H9 (cell line): ENCODE measurements around the gene KCTD17. TPM values are rescaled to one million over a fixed set of nuclear protein-coding genes. Genes with fewer than 3 reads are reported as not detected.

Experiments
- DNase-seq: peaks from one replicate; pipeline ENCODE4 v3.0.0-alpha.2; 2017
- H2AFZ ChIP-seq: one replicate; pipeline ENCODE4 v1.6.1; 2013; ENCODE audit warnings: mild to moderate bottlenecking, low read length, control low read depth, moderate library complexity
- H2AK5ac ChIP-seq: 2 replicates; pipeline ENCODE4 v1.6.1; 2013; ENCODE audit warnings: low read length, control low read depth, mixed read lengths; ENCODE audit not compliant: insufficient read length
- H2BK120ac ChIP-seq: one replicate; pipeline ENCODE4 v1.6.1; 2013; ENCODE audit warnings: low read depth, mild to moderate bottlenecking, low read length, control low read depth, inconsistent platforms; ENCODE audit not compliant: poor library complexity, severe bottlenecking
- H2BK12ac ChIP-seq: 2 replicates; pipeline ENCODE4 v1.6.1; 2013; ENCODE audit warnings: low read length, control low read depth, mixed read lengths, low read depth; ENCODE audit not compliant: insufficient read length
- H2BK15ac ChIP-seq: 2 replicates; pipeline ENCODE4 v1.6.1; 2013; ENCODE audit warnings: low read depth, low read length, control low read depth
- H2BK20ac ChIP-seq: one replicate; pipeline ENCODE4 v1.6.1; 2013; ENCODE audit warnings: low read depth, mild to moderate bottlenecking, low read length, control low read depth, inconsistent platforms; ENCODE audit not compliant: poor library complexity, severe bottlenecking
- H2BK5ac ChIP-seq: 2 replicates; pipeline ENCODE4 v1.6.1; 2013; ENCODE audit warnings: low read length, control low read depth, mixed read lengths; ENCODE audit not compliant: insufficient read length
- H3K14ac ChIP-seq: 2 replicates; pipeline ENCODE4 v1.6.1; 2013; ENCODE audit warnings: low read length, control low read depth; ENCODE audit not compliant: insufficient read depth
- H3K18ac ChIP-seq: 2 replicates; pipeline ENCODE4 v1.6.1; 2013; ENCODE audit warnings: low read depth, mild to moderate bottlenecking, mixed read lengths, low read length, control low read depth; ENCODE audit not compliant: insufficient read length
- H3K23ac ChIP-seq: 2 replicates; pipeline ENCODE4 v1.6.1; 2013; ENCODE audit warnings: low read length, control low read depth, mixed read lengths, low read depth; ENCODE audit not compliant: insufficient read length
- H3K23me2 ChIP-seq: 2 replicates; pipeline ENCODE4 v1.6.1; 2013; ENCODE audit warnings: low read depth, mild to moderate bottlenecking, mixed read lengths, low read length, control low read depth; ENCODE audit not compliant: insufficient read length, poor library complexity, severe bottlenecking
- H3K27ac ChIP-seq: 2 replicates; pipeline ENCODE4 v1.5.1; 2013; ENCODE audit warnings: low read length, control low read depth, mixed read lengths, low read depth; ENCODE audit not compliant: insufficient read length
- H3K27me3 ChIP-seq: 2 replicates; pipeline ENCODE4 v1.6.1; 2013; ENCODE audit warnings: low read length, control low read depth, inconsistent platforms; ENCODE audit not compliant: insufficient read depth
- H3K4ac ChIP-seq: 2 replicates; pipeline ENCODE4 v1.6.1; 2013; ENCODE audit warnings: low read depth, mild to moderate bottlenecking, control low read depth, inconsistent platforms, low read length, moderate library complexity
- H3K4me1 ChIP-seq: 2 replicates; pipeline ENCODE4 v1.6.1; 2013; ENCODE audit warnings: low read length, control low read depth, inconsistent platforms; ENCODE audit not compliant: insufficient read depth
- H3K4me2 ChIP-seq: 2 replicates; pipeline ENCODE4 v1.6.1; 2013; ENCODE audit warnings: low read length, control low read depth, mixed read lengths; ENCODE audit not compliant: insufficient read length, insufficient read depth
- H3K56ac ChIP-seq: 2 replicates; pipeline ENCODE4 v1.6.1; 2013; ENCODE audit warnings: low read depth, mild to moderate bottlenecking, mixed read lengths, low read length, control low read depth; ENCODE audit not compliant: insufficient read length
- H3K79me1 ChIP-seq: 2 replicates; pipeline ENCODE4 v1.6.1; 2013; ENCODE audit warnings: low read depth, mild to moderate bottlenecking, moderate library complexity, low read length, control low read depth, inconsistent platforms; ENCODE audit not compliant: insufficient read depth, poor library complexity, severe bottlenecking
- H3K79me2 ChIP-seq: 2 replicates; pipeline ENCODE4 v1.6.1; 2013; ENCODE audit warnings: low read length, control low read depth, inconsistent platforms; ENCODE audit not compliant: insufficient read depth
- H3K9ac ChIP-seq: 2 replicates; pipeline ENCODE4 v1.6.1; 2013; ENCODE audit warnings: low read length, control low read depth, mixed read lengths; ENCODE audit not compliant: insufficient read length; ENCODE audit errors: extremely low read depth
- H3K9me3 ChIP-seq: one replicate; pipeline ENCODE4 v1.6.1; 2013; ENCODE audit warnings: low read depth, low read length, inconsistent platforms; ENCODE audit not compliant: control insufficient read depth
- H3T11ph ChIP-seq: one replicate; pipeline ENCODE4 v1.6.1; 2013; ENCODE audit warnings: mild to moderate bottlenecking, low read length, control low read depth, inconsistent platforms
- H4K20me1 ChIP-seq: one replicate; pipeline ENCODE4 v1.6.1; 2013; ENCODE audit not compliant: control insufficient read depth, insufficient read length, insufficient read depth
- H4K5ac ChIP-seq: 2 replicates; pipeline ENCODE4 v1.6.1; 2013; ENCODE audit warnings: low read depth, mild to moderate bottlenecking, mixed read lengths, low read length, control low read depth; ENCODE audit not compliant: insufficient read length
- H4K8ac ChIP-seq: replicated peaks from 2 replicates; pipeline ENCODE4 v1.6.1; 2013; ENCODE audit warnings: low read length, control low read depth, mixed read lengths, low read depth; ENCODE audit not compliant: insufficient read length
- H4K91ac ChIP-seq: 2 replicates; pipeline ENCODE4 v1.6.1; 2013; ENCODE audit warnings: low read depth, mild to moderate bottlenecking, moderate library complexity, mixed read lengths, low read length, control low read depth; ENCODE audit not compliant: insufficient read length
- H3K27ac Mint-ChIP-seq, 3 experiments: 2 replicates in 2 of 3; 3 replicates in 1 of 3; pipeline ENCODE4 v1.8.0; 2020 to 2021; ENCODE audit warnings: mixed read lengths in 3 of 3, mild to moderate bottlenecking in 1 of 3, moderate library complexity in 1 of 3
- H3K27me3 Mint-ChIP-seq: 2 replicates; pipeline ENCODE4 v1.8.0; 2021; ENCODE audit warnings: low read depth, mild to moderate bottlenecking, moderate library complexity, mixed read lengths
- H3K36me3 Mint-ChIP-seq, 3 experiments: 2 replicates in 2 of 3; 3 replicates in 1 of 3; pipeline ENCODE4 v1.8.0; 2020 to 2021; ENCODE audit warnings: low read depth in 3 of 3, mixed read lengths in 3 of 3; ENCODE audit not compliant: insufficient read depth in 1 of 3
- H3K4me1 Mint-ChIP-seq, 2 experiments: 2 replicates each; pipeline ENCODE4 v1.8.0; 2020; ENCODE audit warnings: mixed read lengths in 2 of 2
- H3K4me3 Mint-ChIP-seq, 2 experiments: 2 replicates in 1 of 2; 3 replicates in 1 of 2; pipeline ENCODE4 v1.8.0; 2020 to 2021; ENCODE audit warnings: mild to moderate bottlenecking in 2 of 2, mixed read lengths in 2 of 2, moderate library complexity in 1 of 2
- H3K9me3 Mint-ChIP-seq, 2 experiments: 2 replicates in 1 of 2; 3 replicates in 1 of 2; pipeline ENCODE4 v1.8.0; 2020; ENCODE audit warnings: mild to moderate bottlenecking in 2 of 2, mixed read lengths in 2 of 2, moderate library complexity in 1 of 2
- CTCF ChIP-seq: fragments of 200-600 bp; sonication (generic); conservative IDR thresholded peaks from 3 replicates; pipeline ENCODE4 v1.8.0; 2021; ENCODE audit warnings: antibody characterized with exemption, mild to moderate bottlenecking
- WGBS: extraction: QIAGEN DNeasy Blood & Tissue Kit; methylation state at CpG from one replicate; pipeline ENCODE4 v1.1.7; 2013; ENCODE audit warnings: missing lambda C conversion rate, low lambda C conversion rate, mixed read lengths; ENCODE audit not compliant: insufficient read length; ENCODE audit errors: extremely low coverage; 5-methylcytosine and 5-hydroxymethylcytosine counted together
- total RNA-seq: library from RNA; stranded (reverse); gene quantifications from 2 replicates; pipeline ENCODE4 v1.2.1, GENCODE V29; 2021

The KCTD17 gene
- total RNA-seq, 1 experiment from 2014 or later: 34.1 TPM

DNA sequence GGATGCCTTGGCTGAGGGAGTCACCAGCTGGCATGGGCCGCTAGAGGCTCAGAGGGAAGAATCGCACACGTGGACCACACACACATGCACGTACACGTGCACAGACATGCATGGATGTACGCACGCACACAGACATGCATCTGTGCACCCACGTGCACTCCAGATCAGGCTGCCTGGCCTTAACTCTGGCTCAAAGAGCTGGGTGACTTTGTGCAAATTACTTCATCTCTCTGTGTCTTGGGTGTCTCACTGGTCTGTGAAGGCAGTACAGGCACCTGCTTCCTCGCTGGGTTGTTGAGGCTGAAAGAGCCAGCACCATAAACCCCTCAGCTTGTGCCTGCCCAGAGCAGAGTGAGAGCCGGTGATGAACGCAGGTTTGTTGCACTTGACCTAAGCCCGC lies 29.3 kb downstream of the KCTD17 start:
- Histone ChIP-seq H3K18ac (no peak overlapping the region), H2BK120ac (no peak overlapping the region), H3K27ac (no peak overlapping the region), H3K23ac (no peak overlapping the region), H3K4ac (no peak overlapping the region), H3T11ph (no peak overlapping the region), H3K4me1 (no peaks in the 10 kb centered on the region; the same call in 1 of the 2 replicates), H2AK5ac (no peak overlapping the region), H3K4me2 (no peak overlapping the region), H3K14ac (no peak overlapping the region), H3K56ac (no peak overlapping the region), H3K79me2 (no peaks in the 10 kb centered on the region), H2BK5ac (no peak overlapping the region), H4K8ac (no peak overlapping the region), H3K23me2 (no peaks in the 10 kb centered on the region), H2AFZ (no peak overlapping the region), H2BK15ac (no peak overlapping the region), H3K79me1 (no peaks in the 10 kb centered on the region), H2BK20ac (no peak overlapping the region), H3K9ac (no peak overlapping the region), H3K9me3 (no peaks in the 10 kb centered on the region), H4K5ac (no peak overlapping the region), H4K20me1 (no peaks in the 10 kb centered on the region), H3K27me3 (no peaks in the 10 kb centered on the region; the same call in 1 of the 2 replicates), H2BK12ac (no peak overlapping the region), H4K91ac (no peak overlapping the region)
- Mint-ChIP-seq H3K4me3 (no peak overlapping the region), H3K27me3 (peaks cover 67% of the 10 kb centered on the region), H3K9me3 (no peaks in the 10 kb centered on the region), H3K36me3 (no peaks in the 10 kb centered on the region), H3K4me1 (peaks cover 10 to 12% of the 10 kb centered on the region in 2 experiments; a peak in 3 of 4 replicates), H3K27ac (no peak overlapping the region)
- no CpG with 5 or more reads among the region's 12 CpGs for WGBS
- no peak for DNase-seq
- TF ChIP-seq CTCF: no peak
